GM10847 (cell line): ENCODE measurements around the gene MT1HL1.

Experiments
- POLR2A ChIP-seq: IDR thresholded peaks from 2 replicates; pipeline ENCODE4 v1.6.1; 2011; ENCODE audit not compliant: insufficient read length; ENCODE audit errors: extremely low read depth

MT1HL1 gene

GRCh38 chr1:236992449-236992848 is 11.8 kb downstream of the MT1HL1 start:
- TF ChIP-seq POLR2A: no peak

- no peak for TF ChIP-seq POLR2A
Measured at GRCh38 chr1:236990052-236990445, 14.2 kb downstream of the MT1HL1 start.

- no peak for TF ChIP-seq POLR2A
Measured at GRCh38 chr1:236989290-236990051, 14.8 kb downstream of the MT1HL1 start.

GRCh38 chr1:236983818-236984217 is 20.4 kb downstream of the MT1HL1 start:
- TF ChIP-seq POLR2A: no peak

GRCh38 chr1:236982380-236982779 is 21.9 kb downstream of the MT1HL1 start:
- TF ChIP-seq POLR2A: no peak

GRCh38 chr1:236980673-236981072 is 23.6 kb downstream of the MT1HL1 start:
- TF ChIP-seq POLR2A: no peak

GRCh38 chr1:236979149-236979900 is 24.9 kb downstream of the MT1HL1 start:
- TF ChIP-seq POLR2A: no peak

- no peak for TF ChIP-seq POLR2A
Measured at GRCh38 chr1:236978740-236979139, 25.5 kb downstream of the MT1HL1 start.

- no peak for TF ChIP-seq POLR2A
Measured at GRCh38 chr1:236975461-236975860, 28.8 kb downstream of the MT1HL1 start.

GRCh38 chr1:236966636-236967035 is 37.6 kb downstream of the MT1HL1 start:
- TF ChIP-seq POLR2A: no peak

GRCh38 chr1:236963920-236964319 is 40.3 kb downstream of the MT1HL1 start:
- no peak for TF ChIP-seq POLR2A

GRCh38 chr1:236959112-236959511 is 45.1 kb downstream of the MT1HL1 start:
- TF ChIP-seq POLR2A: no peak

GRCh38 chr1:236957235-236957634 is 47.0 kb downstream of the MT1HL1 start:
- no peak for TF ChIP-seq POLR2A
